Panc1 (cell line): ENCODE measurements around the gene GLS.

Experiments used
- POLR2AphosphoS5 ChIP-seq: IDR thresholded peaks from 2 replicates; pipeline ENCODE4 v1.6.1; 2012; ENCODE audit warnings: mild to moderate bottlenecking, low read depth, low read length, moderate library complexity
- SIN3A ChIP-seq: IDR thresholded peaks from 2 replicates; pipeline ENCODE4 v1.6.1; 2012; ENCODE audit warnings: low read depth, mild to moderate bottlenecking, low read length, moderate library complexity, borderline replicate concordance; ENCODE audit not compliant: insufficient read depth
- TCF7L2 ChIP-seq: IDR thresholded peaks from 2 replicates; pipeline ENCODE4 v1.6.1; 2011; ENCODE audit warnings: mild to moderate bottlenecking, low read depth, low read length, inconsistent platforms
- TF ChIP-seq, protein P1 (sequence below): fragments of 450-650 bp; IDR thresholded peaks from 2 replicates; pipeline ENCODE4 v1.5.1; 2017; ENCODE audit warnings: mild to moderate bottlenecking
- TF ChIP-seq, protein P2 (sequence below), 2 experiments: IDR thresholded peaks; 2 replicates each; pipeline ENCODE4 v1.6.1; 2011 to 2012; ENCODE audit warnings: low read depth in 2 of 2, control low read depth in 1 of 2, low read length in 1 of 2, mild to moderate bottlenecking in 1 of 2, moderate library complexity in 1 of 2; ENCODE audit not compliant: insufficient read depth in 1 of 2

DNA sequence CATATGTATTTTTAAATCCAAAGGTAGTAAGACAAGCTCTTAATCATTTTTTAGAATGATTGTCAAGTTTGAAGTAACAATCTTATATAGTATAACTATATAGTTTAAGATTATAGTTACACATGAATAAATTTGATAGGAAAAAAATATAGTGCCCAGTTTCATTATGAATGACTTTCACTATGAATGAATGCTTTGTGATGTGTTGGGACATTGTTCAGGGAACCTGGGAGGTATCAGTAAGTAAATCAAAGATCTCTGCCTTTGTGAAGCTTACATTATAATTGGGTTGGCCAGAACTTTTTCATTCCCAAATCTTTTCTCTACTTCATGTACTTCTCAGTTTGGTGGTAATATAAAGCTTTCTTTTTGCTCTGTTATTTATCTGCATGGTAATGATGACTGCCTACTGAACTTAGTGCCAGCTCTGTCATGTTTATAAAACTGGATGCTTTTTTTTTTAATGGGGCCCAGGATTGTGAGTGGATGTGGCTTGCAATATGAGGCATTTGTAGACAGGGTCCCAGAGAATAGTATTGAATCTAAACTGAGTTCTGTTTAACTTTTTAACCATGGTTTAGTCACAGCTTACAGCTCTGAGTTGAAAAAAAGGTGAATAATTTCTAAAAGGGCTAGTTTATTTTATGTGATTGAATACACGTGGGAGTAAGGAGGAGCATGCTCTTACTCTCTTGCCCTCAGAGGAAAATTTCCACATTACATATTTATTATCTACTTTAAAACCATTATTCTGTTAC is 23.3 kb downstream of the GLS start:
- TF ChIP-seq, protein P1, sequence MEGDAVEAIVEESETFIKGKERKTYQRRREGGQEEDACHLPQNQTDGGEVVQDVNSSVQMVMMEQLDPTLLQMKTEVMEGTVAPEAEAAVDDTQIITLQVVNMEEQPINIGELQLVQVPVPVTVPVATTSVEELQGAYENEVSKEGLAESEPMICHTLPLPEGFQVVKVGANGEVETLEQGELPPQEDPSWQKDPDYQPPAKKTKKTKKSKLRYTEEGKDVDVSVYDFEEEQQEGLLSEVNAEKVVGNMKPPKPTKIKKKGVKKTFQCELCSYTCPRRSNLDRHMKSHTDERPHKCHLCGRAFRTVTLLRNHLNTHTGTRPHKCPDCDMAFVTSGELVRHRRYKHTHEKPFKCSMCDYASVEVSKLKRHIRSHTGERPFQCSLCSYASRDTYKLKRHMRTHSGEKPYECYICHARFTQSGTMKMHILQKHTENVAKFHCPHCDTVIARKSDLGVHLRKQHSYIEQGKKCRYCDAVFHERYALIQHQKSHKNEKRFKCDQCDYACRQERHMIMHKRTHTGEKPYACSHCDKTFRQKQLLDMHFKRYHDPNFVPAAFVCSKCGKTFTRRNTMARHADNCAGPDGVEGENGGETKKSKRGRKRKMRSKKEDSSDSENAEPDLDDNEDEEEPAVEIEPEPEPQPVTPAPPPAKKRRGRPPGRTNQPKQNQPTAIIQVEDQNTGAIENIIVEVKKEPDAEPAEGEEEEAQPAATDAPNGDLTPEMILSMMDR, result no peak
- TF ChIP-seq, protein P2, sequence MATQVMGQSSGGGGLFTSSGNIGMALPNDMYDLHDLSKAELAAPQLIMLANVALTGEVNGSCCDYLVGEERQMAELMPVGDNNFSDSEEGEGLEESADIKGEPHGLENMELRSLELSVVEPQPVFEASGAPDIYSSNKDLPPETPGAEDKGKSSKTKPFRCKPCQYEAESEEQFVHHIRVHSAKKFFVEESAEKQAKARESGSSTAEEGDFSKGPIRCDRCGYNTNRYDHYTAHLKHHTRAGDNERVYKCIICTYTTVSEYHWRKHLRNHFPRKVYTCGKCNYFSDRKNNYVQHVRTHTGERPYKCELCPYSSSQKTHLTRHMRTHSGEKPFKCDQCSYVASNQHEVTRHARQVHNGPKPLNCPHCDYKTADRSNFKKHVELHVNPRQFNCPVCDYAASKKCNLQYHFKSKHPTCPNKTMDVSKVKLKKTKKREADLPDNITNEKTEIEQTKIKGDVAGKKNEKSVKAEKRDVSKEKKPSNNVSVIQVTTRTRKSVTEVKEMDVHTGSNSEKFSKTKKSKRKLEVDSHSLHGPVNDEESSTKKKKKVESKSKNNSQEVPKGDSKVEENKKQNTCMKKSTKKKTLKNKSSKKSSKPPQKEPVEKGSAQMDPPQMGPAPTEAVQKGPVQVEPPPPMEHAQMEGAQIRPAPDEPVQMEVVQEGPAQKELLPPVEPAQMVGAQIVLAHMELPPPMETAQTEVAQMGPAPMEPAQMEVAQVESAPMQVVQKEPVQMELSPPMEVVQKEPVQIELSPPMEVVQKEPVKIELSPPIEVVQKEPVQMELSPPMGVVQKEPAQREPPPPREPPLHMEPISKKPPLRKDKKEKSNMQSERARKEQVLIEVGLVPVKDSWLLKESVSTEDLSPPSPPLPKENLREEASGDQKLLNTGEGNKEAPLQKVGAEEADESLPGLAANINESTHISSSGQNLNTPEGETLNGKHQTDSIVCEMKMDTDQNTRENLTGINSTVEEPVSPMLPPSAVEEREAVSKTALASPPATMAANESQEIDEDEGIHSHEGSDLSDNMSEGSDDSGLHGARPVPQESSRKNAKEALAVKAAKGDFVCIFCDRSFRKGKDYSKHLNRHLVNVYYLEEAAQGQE (IDR thresholded peaks at IDR 0.05; ENCODE audit: insufficient read depth in 1 of 2, low read depth in 2 of 2, low read length in 1 of 2), result no peak
- TF ChIP-seq POLR2AphosphoS5 (no peak), SIN3A (no peak), TCF7L2 (no peak)
